A673 (cell line): ENCODE results near the gene TMEM272. TPM values are rescaled to one million over a fixed set of nuclear protein-coding genes. Genes with fewer than 3 reads are reported as not detected.

ENCODE experiments used
- BruUV-seq: library from RNA; stranded (reverse); fragments of 400-500 nt; replicated peaks from 2 replicates; lab custom pipeline; 2021; lab: Mats Ljungman, UMichigan
- CTCF ChIA-PET: fragments of 300-600 bp; sonication (Branson Sonifier 250); formaldehyde crosslinking; loops from one replicate; lab custom pipeline; 2022; ENCODE audit warnings: antibody characterized with exemption; lab: Charles Lee
- POLR2A ChIA-PET: fragments of 300-600 bp; sonication (Branson Sonifier 250); formaldehyde crosslinking; loops from one replicate; lab custom pipeline; 2022; ENCODE audit warnings: antibody characterized with exemption; ENCODE audit not compliant: low non-redundant PET; lab: Charles Lee
- DNase-seq: peaks from one replicate; pipeline ENCODE4 v3.0.0-alpha.2; 2015; ENCODE audit warnings: low spot score
- H3K27ac ChIP-seq: fragments of 200-600 bp; sonication (generic); 2 replicates; pipeline ENCODE4 v1.5.1; 2016; ENCODE audit warnings: mixed run types, low read depth, mild to moderate bottlenecking, mixed read lengths, antibody characterized with exemption, low read length; ENCODE audit not compliant: poor library complexity, severe bottlenecking
- H3K27me3 ChIP-seq: fragments of 200-600 bp; sonication (generic); replicated peaks from 2 replicates; pipeline ENCODE4 v1.6.1; 2017; ENCODE audit warnings: mixed run types, low read depth, mild to moderate bottlenecking, mixed read lengths, antibody characterized with exemption, low read length; ENCODE audit not compliant: insufficient read depth, poor library complexity
- H3K36me3 ChIP-seq: fragments of 200-600 bp; sonication (generic); 2 replicates; pipeline ENCODE4 v1.6.1; 2016; ENCODE audit warnings: mixed run types, mild to moderate bottlenecking, mixed read lengths, antibody characterized with exemption, low read length; ENCODE audit not compliant: insufficient read depth, poor library complexity, severe bottlenecking
- H3K4me1 ChIP-seq: fragments of 200-600 bp; sonication (generic); 2 replicates; pipeline ENCODE4 v1.6.1; 2017; ENCODE audit warnings: mixed run types, mild to moderate bottlenecking, mixed read lengths, antibody characterized with exemption, low read length; ENCODE audit not compliant: insufficient read depth, poor library complexity, severe bottlenecking
- H3K4me3 ChIP-seq: fragments of 200-600 bp; sonication (generic); 2 replicates; pipeline ENCODE4 v1.5.1; 2016; ENCODE audit warnings: low read depth, mixed run types, mild to moderate bottlenecking, mixed read lengths, low read length; ENCODE audit not compliant: poor library complexity, severe bottlenecking
- H3K9me3 ChIP-seq: fragments of 200-600 bp; sonication (generic); 2 replicates; pipeline ENCODE4 v1.6.1; 2016; ENCODE audit warnings: mixed run types, low read depth, mild to moderate bottlenecking, mixed read lengths, antibody characterized with exemption, low read length; ENCODE audit not compliant: poor library complexity, severe bottlenecking
- EZH2 ChIP-seq: fragments of 200-600 bp; sonication (generic); IDR thresholded peaks from 2 replicates; pipeline ENCODE4 v1.6.1; 2017; ENCODE audit warnings: borderline replicate concordance, low read depth, mild to moderate bottlenecking, mixed read lengths, antibody characterized with exemption, low read length; ENCODE audit not compliant: poor library complexity, severe bottlenecking
- intact Hi-C: fragments of 100-400 bp; cut with micrococcal nuclease; formaldehyde crosslinking; loops from one replicate; pipeline ENCODE4 v1.10.0; 2022; ENCODE audit not compliant: unreplicated experiment
- total RNA-seq: library from RNA; stranded (reverse); gene quantifications from 2 replicates; pipeline ENCODE4 v1.2.3, GENCODE V29; 2021
- TF ChIP-seq, protein P1 (sequence below): fragments of 300-800, 200-600 bp; sonication (generic); conservative IDR thresholded peaks from 2 replicates; pipeline ENCODE4 v1.5.1; 2017; ENCODE audit warnings: low read depth, mild to moderate bottlenecking, antibody characterized with exemption, low read length, moderate library complexity, mixed read lengths

The TMEM272 gene
- total RNA-seq, 1 experiment from 2014 or later, result not detected

- Histone ChIP-seq H3K4me1 (peaks cover 13% of the 10 kb centered on the region), H3K27me3 (no peaks in the 10 kb centered on the region), H3K4me3 (no peak overlapping the region), H3K9me3 (no peaks in the 10 kb centered on the region), H3K27ac (no peak overlapping the region), H3K36me3 (no peaks in the 10 kb centered on the region)
- ChIA-PET POLR2A (no interaction called here), CTCF (no interaction called here)
- DNase-seq, result no peak
- no peak for TF ChIP-seq EZH2
- TF ChIP-seq, protein P1, sequence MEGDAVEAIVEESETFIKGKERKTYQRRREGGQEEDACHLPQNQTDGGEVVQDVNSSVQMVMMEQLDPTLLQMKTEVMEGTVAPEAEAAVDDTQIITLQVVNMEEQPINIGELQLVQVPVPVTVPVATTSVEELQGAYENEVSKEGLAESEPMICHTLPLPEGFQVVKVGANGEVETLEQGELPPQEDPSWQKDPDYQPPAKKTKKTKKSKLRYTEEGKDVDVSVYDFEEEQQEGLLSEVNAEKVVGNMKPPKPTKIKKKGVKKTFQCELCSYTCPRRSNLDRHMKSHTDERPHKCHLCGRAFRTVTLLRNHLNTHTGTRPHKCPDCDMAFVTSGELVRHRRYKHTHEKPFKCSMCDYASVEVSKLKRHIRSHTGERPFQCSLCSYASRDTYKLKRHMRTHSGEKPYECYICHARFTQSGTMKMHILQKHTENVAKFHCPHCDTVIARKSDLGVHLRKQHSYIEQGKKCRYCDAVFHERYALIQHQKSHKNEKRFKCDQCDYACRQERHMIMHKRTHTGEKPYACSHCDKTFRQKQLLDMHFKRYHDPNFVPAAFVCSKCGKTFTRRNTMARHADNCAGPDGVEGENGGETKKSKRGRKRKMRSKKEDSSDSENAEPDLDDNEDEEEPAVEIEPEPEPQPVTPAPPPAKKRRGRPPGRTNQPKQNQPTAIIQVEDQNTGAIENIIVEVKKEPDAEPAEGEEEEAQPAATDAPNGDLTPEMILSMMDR, result no peak
- no TSS peak for BruUV-seq
- intact Hi-C loops, result loop anchor here (5.0 kb wide), 1 partner anchor 343 kb away; no protein-coding TSS in a partner anchor
These were observed 64.9 kb downstream of the TMEM272 start for GRCh38 chr13:51780099-51780498.

GRCh38 chr13:51778392-51778791 lies 66.6 kb downstream of the TMEM272 start:
- BruUV-seq, result no TSS peak
- no peak for DNase-seq
- TF ChIP-seq, protein P1, result no peak
- no peak for TF ChIP-seq EZH2
- CTCF ChIA-PET, result no interaction called here
- Histone ChIP-seq H3K27me3 (no peaks in the 10 kb centered on the region), H3K4me1 (peaks cover 13% of the 10 kb centered on the region), H3K36me3 (no peaks in the 10 kb centered on the region), H3K9me3 (no peaks in the 10 kb centered on the region), H3K4me3 (no peak overlapping the region), H3K27ac (no peak overlapping the region)
- intact Hi-C loops, result no loop called here
- POLR2A ChIA-PET, result no interaction called here

GRCh38 chr13:51777921-51778320 lies 67.1 kb downstream of the TMEM272 start:
- no peak overlapping the region for H3K4me3 ChIP-seq
- peaks cover 13% of the 10 kb centered on the region for H3K4me1 ChIP-seq
- H3K27me3 ChIP-seq, result no peaks in the 10 kb centered on the region
- no TSS peak for BruUV-seq
- H3K9me3 ChIP-seq, result no peaks in the 10 kb centered on the region
- intact Hi-C loops, result no loop called here
- DNase-seq, result no peak
- H3K36me3 ChIP-seq, result no peaks in the 10 kb centered on the region
- CTCF ChIA-PET, result no interaction called here
- no peak overlapping the region for H3K27ac ChIP-seq
- POLR2A ChIA-PET, result no interaction called here
- TF ChIP-seq EZH2, result no peak

GRCh38 chr13:51776179-51776578 lies 68.8 kb downstream of the TMEM272 start:
- H3K36me3 ChIP-seq, result no peaks in the 10 kb centered on the region
- no peak overlapping the region for H3K27ac ChIP-seq
- POLR2A ChIA-PET, result no interaction called here
- intact Hi-C loops, result no loop called here
- no peak overlapping the region for H3K4me3 ChIP-seq
- H3K9me3 ChIP-seq, result no peaks in the 10 kb centered on the region
- TF ChIP-seq, protein P1, result no peak
- TF ChIP-seq EZH2, result no peak
- BruUV-seq, result no TSS peak
- H3K4me1 ChIP-seq, result no peaks in the 10 kb centered on the region
- CTCF ChIA-PET, result no interaction called here
- DNase-seq, result no peak
- H3K27me3 ChIP-seq, result no peaks in the 10 kb centered on the region
